Astrocyte (in vitro differentiated cells and primary cell): ENCODE data around the gene UGT1A8. TPM values are rescaled to one million over a fixed set of nuclear protein-coding genes. Genes with fewer than 3 reads are reported as not detected.
"Not testable (repeated sequence)": the region's sequence is repeated elsewhere in the genome, so short reads cannot be mapped to it uniquely, and the experiment has no call there.

ENCODE experiments used
- DNase-seq: peaks from one replicate; pipeline ENCODE4 v3.0.0-alpha.2; 2010; ENCODE audit warnings: low read depth
- FAIRE-seq: peaks from 2 replicates; lab custom pipeline; 2011; peaks lifted over from hg19 to GRCh38; lab: Jason Lieb, UNC
- H2AFZ ChIP-seq: 2 replicates; pipeline ENCODE4 v1.6.0; 2012; ENCODE audit warnings: low read depth, low read length, inconsistent platforms
- H3K27ac ChIP-seq: 2 replicates; pipeline ENCODE4 v1.5.1; 2011; ENCODE audit warnings: low read depth, low read length, inconsistent platforms
- H3K27me3 ChIP-seq: 2 replicates; pipeline ENCODE4 v1.6.0; 2011; ENCODE audit warnings: low read length, inconsistent platforms; ENCODE audit not compliant: insufficient read depth
- H3K36me3 ChIP-seq: 2 replicates; pipeline ENCODE4 v1.5.1; 2011; ENCODE audit warnings: low read length, inconsistent platforms; ENCODE audit not compliant: insufficient read depth
- H3K4me1 ChIP-seq: 2 replicates; pipeline ENCODE4 v1.5.1; 2011; ENCODE audit warnings: low read length, inconsistent platforms; ENCODE audit not compliant: insufficient read depth
- H3K4me2 ChIP-seq: 2 replicates; pipeline ENCODE4 v1.6.0; 2012; ENCODE audit warnings: low read length, inconsistent platforms
- H3K4me3 ChIP-seq: 2 replicates; pipeline ENCODE4 v1.5.1; 2011; ENCODE audit warnings: low read depth, mild to moderate bottlenecking, low read length, inconsistent platforms; ENCODE audit not compliant: insufficient read depth
- H3K79me2 ChIP-seq: 2 replicates; pipeline ENCODE4 v1.6.0; 2012; ENCODE audit warnings: mild to moderate bottlenecking, low read length, inconsistent platforms; ENCODE audit not compliant: insufficient read depth
- H3K9ac ChIP-seq: 2 replicates; pipeline ENCODE4 v1.6.0; 2012; ENCODE audit warnings: mild to moderate bottlenecking, low read length, inconsistent platforms
- H3K9me3 ChIP-seq: 2 replicates; pipeline ENCODE4 v1.5.1; 2012; ENCODE audit warnings: low read depth, mild to moderate bottlenecking, low read length, inconsistent platforms; ENCODE audit not compliant: insufficient read depth
- H4K20me1 ChIP-seq: 2 replicates; pipeline ENCODE4 v1.6.0; 2012; ENCODE audit warnings: low read length, inconsistent platforms; ENCODE audit not compliant: insufficient read depth
- H3K27ac Mint-ChIP-seq: one replicate; pipeline ENCODE4 v1.8.0; 2021; ENCODE audit warnings: mild to moderate bottlenecking, mixed read lengths; ENCODE audit not compliant: unreplicated experiment
- H3K27me3 Mint-ChIP-seq: one replicate; pipeline ENCODE4 v1.8.0; 2021; ENCODE audit warnings: low read depth, mixed read lengths; ENCODE audit not compliant: unreplicated experiment
- H3K36me3 Mint-ChIP-seq: one replicate; pipeline ENCODE4 v1.8.0; 2021; ENCODE audit warnings: low read depth, mixed read lengths; ENCODE audit not compliant: unreplicated experiment
- H3K4me1 Mint-ChIP-seq: one replicate; pipeline ENCODE4 v1.8.0; 2021; ENCODE audit warnings: low read depth, mixed read lengths; ENCODE audit not compliant: unreplicated experiment
- H3K4me3 Mint-ChIP-seq: one replicate; pipeline ENCODE4 v1.8.0; 2021; ENCODE audit warnings: mild to moderate bottlenecking, moderate library complexity, mixed read lengths; ENCODE audit not compliant: unreplicated experiment
- H3K9me3 Mint-ChIP-seq: one replicate; pipeline ENCODE4 v1.8.0; 2021; ENCODE audit warnings: mild to moderate bottlenecking, mixed read lengths; ENCODE audit not compliant: unreplicated experiment
- EZH2 ChIP-seq: IDR thresholded peaks from 2 replicates; pipeline ENCODE4 v1.6.1; 2012; ENCODE audit warnings: mild to moderate bottlenecking, low read length, inconsistent platforms; ENCODE audit not compliant: insufficient read depth
- total RNA-seq: library from RNA; stranded (reverse); gene quantifications from 2 replicates; pipeline ENCODE4 v1.2.1, GENCODE V29; 2021
- TF ChIP-seq, protein P1 (sequence below): IDR thresholded peaks from 2 replicates; pipeline ENCODE4 v1.5.1; 2011; ENCODE audit warnings: low read depth, mild to moderate bottlenecking, inconsistent platforms, low read length, moderate library complexity; ENCODE audit not compliant: insufficient read depth

Gene UGT1A8
- total RNA-seq, 1 donor from 2014 or later = not detected

DNA sequence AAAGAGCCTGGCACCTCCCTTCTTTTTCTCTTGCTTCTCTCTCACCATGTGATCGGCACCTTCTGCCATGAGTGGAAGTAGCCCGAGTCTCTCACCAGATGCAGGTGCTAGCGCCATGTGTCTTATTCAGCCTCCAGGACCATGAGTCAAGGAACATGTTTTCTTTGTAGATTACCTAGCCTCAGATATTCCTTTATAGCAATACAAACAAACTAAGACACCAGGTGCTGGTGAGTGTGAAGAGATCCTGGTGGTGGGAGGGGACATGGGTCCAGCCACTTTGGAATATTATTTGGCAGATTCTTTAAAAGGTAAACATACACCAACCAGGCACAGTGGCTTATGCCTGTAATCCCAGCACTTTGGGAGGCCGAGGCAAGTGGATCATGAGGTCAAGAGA is 45.0 kb upstream of the UGT1A8 start:
- Histone ChIP-seq H3K4me2 (no peak overlapping the region), H3K4me3 (no peak overlapping the region), H3K27ac (no peak overlapping the region), H2AFZ (no peak overlapping the region), H4K20me1 (no peaks in the 10 kb centered on the region), H3K27me3 (peaks cover 2% of the 10 kb centered on the region), H3K79me2 (no peaks in the 10 kb centered on the region), H3K36me3 (no peaks in the 10 kb centered on the region), H3K4me1 (no peaks in the 10 kb centered on the region), H3K9ac (no peak overlapping the region), H3K9me3 (no peaks in the 10 kb centered on the region)
- DNase-seq (no peak), FAIRE-seq (no peak)
- TF ChIP-seq, protein P1, sequence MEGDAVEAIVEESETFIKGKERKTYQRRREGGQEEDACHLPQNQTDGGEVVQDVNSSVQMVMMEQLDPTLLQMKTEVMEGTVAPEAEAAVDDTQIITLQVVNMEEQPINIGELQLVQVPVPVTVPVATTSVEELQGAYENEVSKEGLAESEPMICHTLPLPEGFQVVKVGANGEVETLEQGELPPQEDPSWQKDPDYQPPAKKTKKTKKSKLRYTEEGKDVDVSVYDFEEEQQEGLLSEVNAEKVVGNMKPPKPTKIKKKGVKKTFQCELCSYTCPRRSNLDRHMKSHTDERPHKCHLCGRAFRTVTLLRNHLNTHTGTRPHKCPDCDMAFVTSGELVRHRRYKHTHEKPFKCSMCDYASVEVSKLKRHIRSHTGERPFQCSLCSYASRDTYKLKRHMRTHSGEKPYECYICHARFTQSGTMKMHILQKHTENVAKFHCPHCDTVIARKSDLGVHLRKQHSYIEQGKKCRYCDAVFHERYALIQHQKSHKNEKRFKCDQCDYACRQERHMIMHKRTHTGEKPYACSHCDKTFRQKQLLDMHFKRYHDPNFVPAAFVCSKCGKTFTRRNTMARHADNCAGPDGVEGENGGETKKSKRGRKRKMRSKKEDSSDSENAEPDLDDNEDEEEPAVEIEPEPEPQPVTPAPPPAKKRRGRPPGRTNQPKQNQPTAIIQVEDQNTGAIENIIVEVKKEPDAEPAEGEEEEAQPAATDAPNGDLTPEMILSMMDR = no peak
- no peak for TF ChIP-seq EZH2
- Mint-ChIP-seq H3K4me1 (no peaks in the 10 kb centered on the region), H3K27me3 (peaks cover 9% of the 10 kb centered on the region), H3K9me3 (peaks cover 7% of the 10 kb centered on the region), H3K36me3 (no peaks in the 10 kb centered on the region), H3K27ac (no peak overlapping the region), H3K4me3 (no peak overlapping the region)

DNA sequence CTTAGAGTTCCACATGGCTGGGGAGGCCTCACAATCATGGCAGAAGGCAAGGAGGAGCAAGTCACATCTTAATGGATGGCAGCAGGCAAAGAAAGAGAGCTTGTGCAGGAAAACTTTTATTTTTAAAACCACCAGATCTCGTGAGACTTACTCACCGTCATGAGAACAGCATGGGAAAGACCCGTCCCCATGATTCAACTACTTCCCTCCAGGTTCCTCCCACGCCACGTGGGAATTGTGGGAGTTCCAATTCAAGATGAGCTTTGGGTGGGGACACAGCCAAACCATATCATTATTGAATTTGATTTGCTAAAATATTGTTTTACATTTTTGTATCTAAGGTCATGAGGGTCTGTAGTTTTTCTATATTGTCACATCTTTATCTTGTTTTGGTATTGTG is 40.1 kb upstream of the UGT1A8 start:
- not testable (repeated sequence) for FAIRE-seq, H3K9ac ChIP-seq, H2AFZ ChIP-seq, H3K36me3 ChIP-seq, H3K27ac ChIP-seq, H3K27me3 Mint-ChIP-seq, H3K4me3 Mint-ChIP-seq, H3K4me1 Mint-ChIP-seq, H3K36me3 Mint-ChIP-seq, H3K4me3 ChIP-seq, H3K79me2 ChIP-seq, H3K27me3 ChIP-seq, H3K4me1 ChIP-seq, H3K9me3 ChIP-seq, H3K4me2 ChIP-seq, H3K27ac Mint-ChIP-seq, H4K20me1 ChIP-seq, DNase-seq, H3K9me3 Mint-ChIP-seq

DNA sequence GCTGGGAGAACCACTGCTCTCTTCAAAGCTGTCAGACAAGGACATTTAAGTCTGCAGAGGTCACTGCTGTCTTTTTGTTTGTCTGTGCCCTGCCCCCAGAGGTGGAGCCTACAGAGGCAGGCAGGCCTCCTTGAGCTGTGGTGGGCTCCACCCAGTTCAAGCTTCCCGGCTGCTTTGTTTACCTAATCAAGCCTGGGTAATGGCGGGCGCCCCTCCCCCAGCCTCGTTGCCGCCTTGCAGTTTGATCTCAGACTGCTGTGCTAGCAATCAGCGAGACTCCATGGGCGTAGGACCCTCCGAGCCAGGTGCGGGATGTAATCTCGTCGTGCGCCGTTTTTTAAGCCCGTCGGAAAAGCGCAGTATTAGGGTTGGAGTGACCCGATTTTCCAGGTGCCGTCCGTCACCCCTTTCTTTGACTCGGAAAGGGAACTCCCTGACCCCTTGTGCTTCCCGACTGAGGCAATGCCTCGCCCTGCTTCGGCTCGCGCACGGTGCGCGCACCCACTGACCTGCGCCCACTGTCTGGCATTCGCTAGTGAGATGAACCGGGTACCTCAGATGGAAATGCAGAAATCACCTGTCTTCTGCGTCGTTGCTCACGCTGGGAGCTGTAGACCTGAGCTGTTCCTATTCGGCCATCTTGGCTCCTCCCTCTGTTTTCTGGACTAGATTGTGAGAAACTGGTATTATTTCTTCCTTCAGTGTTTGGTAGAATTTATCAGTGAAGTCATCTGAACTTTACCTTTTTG is 34.0 kb upstream of the UGT1A8 start:
- not testable (repeated sequence) for H3K9me3 Mint-ChIP-seq, H3K4me3 ChIP-seq, H3K4me1 Mint-ChIP-seq, H2AFZ ChIP-seq, H3K27me3 ChIP-seq, H3K36me3 Mint-ChIP-seq, H3K27ac Mint-ChIP-seq, FAIRE-seq, H3K36me3 ChIP-seq, H4K20me1 ChIP-seq, H3K4me3 Mint-ChIP-seq, DNase-seq, H3K9ac ChIP-seq, H3K27ac ChIP-seq, H3K79me2 ChIP-seq, H3K27me3 Mint-ChIP-seq, H3K4me1 ChIP-seq, H3K4me2 ChIP-seq, H3K9me3 ChIP-seq
